NB4 (cell line): ENCODE measurements around the gene SIM2.

Experiments used
- DNase-seq: peaks from one replicate; pipeline ENCODE4 v3.0.0; 2010; ENCODE audit warnings: low read depth
- H3K4me3 ChIP-seq: one replicate; pipeline ENCODE4 v1.5.1; 2011; ENCODE audit warnings: mild to moderate bottlenecking, low read depth, low read length, moderate library complexity
- CTCF ChIP-seq: IDR thresholded peaks from one replicate; pipeline ENCODE4 v1.5.1; 2012; ENCODE audit warnings: low read depth, low read length
- MYC ChIP-seq: IDR thresholded peaks from 2 replicates; pipeline ENCODE4 v1.6.1; 2011; ENCODE audit warnings: low read depth, low read length
- POLR2A ChIP-seq: IDR thresholded peaks from 2 replicates; pipeline ENCODE4 v1.6.1; 2011; ENCODE audit warnings: mild to moderate bottlenecking; ENCODE audit not compliant: insufficient read length; ENCODE audit errors: extremely low read depth
- TF ChIP-seq, protein P1 (sequence below): IDR thresholded peaks from 2 replicates; pipeline ENCODE4 v1.6.1; 2011; ENCODE audit warnings: low read depth, low read length

SIM2 gene

GRCh38 chr21:36745459-36745858 is 46.5 kb downstream of the SIM2 start:
- H3K4me3 ChIP-seq: no peak overlapping the region
- TF ChIP-seq CTCF (no peak), POLR2A (no peak), MYC (no peak)
- TF ChIP-seq, protein P1, sequence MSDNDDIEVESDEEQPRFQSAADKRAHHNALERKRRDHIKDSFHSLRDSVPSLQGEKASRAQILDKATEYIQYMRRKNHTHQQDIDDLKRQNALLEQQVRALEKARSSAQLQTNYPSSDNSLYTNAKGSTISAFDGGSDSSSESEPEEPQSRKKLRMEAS: no peak
- no peak for DNase-seq

- peak; percentile 24 for DNase-seq
- TF ChIP-seq POLR2A: no peak
- no peak for TF ChIP-seq MYC
- TF ChIP-seq, protein P1: no peak
- TF ChIP-seq CTCF: no peak
- no peak overlapping the region for H3K4me3 ChIP-seq
These were observed 48.3 kb downstream of the SIM2 start for GRCh38 chr21:36747041-36747814.

DNA sequence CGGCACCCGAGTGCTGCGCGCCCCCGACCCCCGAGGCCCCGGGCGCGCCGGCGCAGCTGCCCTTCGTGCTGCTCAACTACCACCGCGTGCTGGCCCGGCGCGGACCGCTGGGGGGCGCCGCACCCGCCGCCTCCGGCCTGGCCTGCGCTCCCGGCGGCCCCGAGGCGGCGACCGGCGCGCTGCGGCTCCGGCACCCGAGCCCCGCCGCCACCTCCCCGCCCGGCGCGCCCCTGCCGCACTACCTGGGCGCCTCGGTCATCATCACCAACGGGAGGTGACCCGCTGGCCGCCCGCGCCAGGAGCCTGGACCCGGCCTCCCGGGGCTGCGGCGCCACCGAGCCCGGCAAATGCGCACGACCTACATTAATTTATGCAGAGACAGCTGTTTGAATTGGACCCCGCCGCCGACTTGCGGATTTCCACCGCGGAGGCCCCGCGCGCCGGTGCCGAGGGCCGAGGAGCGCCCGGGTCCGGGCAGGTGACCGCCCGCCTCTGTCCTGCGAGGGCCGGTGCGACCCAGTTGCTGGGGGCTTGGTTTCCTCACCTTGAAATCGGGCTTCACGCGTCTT is 49.0 kb downstream of the SIM2 start:
- TF ChIP-seq CTCF (peak; percentile 8), POLR2A (no peak)
- no peak overlapping the region for H3K4me3 ChIP-seq
- DNase-seq: peak; percentile 60

- no peak for DNase-seq
- TF ChIP-seq, protein P1: no peak
- TF ChIP-seq POLR2A (no peak), MYC (no peak), CTCF (no peak)
These were observed 51.1 kb downstream of the SIM2 start for GRCh38 chr21:36749935-36750575.

DNA sequence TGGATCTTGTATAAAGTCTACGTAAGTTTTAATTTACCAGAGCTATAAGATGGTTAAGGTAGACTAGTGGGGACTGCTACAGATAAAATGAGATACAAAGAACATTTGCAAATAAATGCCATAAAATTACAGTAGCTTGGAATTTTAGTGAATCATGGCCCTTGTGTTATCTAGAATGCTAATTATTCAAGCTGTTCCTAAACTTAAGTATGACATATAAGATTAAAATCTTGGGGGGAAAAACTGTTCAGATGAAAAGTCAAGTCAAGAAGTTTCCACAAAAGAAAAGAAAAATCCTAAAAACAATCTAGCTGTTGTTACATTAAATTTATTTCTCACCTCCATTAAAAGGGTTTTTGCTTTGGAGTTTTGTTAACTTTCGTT is 51.7 kb downstream of the SIM2 start:
- TF ChIP-seq CTCF (no peak), POLR2A (no peak), MYC (no peak)
- TF ChIP-seq, protein P1: no peak
- H3K4me3 ChIP-seq: no peak overlapping the region

More at GRCh38 chr21:36749935-36750575, 51.1 kb downstream of the SIM2 start:
- H3K4me3 ChIP-seq: no peak overlapping the region

More for the DNA sequence above, 51.7 kb downstream of the SIM2 start:
- DNase-seq: no peak
